GM18858 (cell line): ENCODE measurements around the gene KCNJ2.

Experiments used
- ATAC-seq: cut with Tn5 transposase; IDR thresholded peaks from one replicate; pipeline ENCODE4 v1.9.1; 2021; ENCODE audit not compliant: unreplicated experiment

KCNJ2 gene

DNA sequence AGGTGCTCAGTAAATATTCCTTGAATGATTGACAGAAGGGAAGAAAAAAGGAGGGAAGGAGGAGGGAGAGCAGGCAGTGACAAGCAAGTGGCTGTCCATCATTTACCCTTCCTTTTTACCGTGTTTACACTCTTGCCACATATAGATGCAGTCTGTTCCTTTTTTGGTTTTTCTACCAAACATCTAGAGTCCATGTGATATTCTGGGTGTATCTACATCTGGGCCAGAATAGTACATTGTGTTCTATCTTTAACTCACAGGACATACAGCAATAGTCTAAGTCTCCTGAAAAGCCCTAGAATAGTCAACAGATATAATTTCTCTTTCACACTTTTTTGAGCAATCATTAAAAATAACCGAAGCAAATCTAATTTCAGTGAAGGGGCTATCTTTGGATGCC lies 33.5 kb downstream of the KCNJ2 start:
- ATAC-seq, result no peak

- no peak for ATAC-seq
Observed at GRCh38 chr17:70204431-70204830, 35.1 kb downstream of the KCNJ2 start.

GRCh38 chr17:70205401-70205800 lies 36.1 kb downstream of the KCNJ2 start:
- ATAC-seq, result no peak

DNA sequence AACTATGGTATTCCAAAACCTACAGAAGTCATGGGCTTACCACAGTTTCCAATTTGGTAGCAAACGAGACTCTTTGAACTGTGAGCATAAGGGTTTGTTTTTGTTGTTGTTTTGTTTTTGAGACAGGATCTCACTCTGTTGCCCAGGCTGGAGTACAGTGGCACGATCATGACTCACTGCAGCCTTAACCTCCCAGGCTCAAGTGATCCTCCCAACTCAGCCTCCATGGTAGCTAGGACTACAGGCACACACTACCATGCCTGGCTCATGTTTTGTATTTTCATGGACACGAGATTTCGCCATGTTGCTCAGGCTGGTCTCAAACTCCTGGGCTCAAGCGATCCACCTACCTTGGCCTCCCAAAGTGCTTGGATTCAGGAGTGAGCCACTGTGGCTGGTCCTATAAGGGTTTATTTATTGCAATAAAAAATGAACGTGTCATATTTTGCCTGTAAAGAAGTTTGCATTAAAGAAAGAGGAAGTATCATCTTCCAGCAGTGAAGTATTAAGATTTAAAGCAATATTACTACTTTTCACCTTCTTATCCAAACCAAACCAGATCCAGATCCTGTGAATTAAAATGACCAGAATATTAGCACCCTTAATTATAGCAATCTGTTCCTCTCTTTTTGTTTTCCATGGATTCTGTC lies 37.2 kb downstream of the KCNJ2 start:
- ATAC-seq, result no peak

GRCh38 chr17:70207184-70207583 lies 37.9 kb downstream of the KCNJ2 start:
- ATAC-seq, result no peak

DNA sequence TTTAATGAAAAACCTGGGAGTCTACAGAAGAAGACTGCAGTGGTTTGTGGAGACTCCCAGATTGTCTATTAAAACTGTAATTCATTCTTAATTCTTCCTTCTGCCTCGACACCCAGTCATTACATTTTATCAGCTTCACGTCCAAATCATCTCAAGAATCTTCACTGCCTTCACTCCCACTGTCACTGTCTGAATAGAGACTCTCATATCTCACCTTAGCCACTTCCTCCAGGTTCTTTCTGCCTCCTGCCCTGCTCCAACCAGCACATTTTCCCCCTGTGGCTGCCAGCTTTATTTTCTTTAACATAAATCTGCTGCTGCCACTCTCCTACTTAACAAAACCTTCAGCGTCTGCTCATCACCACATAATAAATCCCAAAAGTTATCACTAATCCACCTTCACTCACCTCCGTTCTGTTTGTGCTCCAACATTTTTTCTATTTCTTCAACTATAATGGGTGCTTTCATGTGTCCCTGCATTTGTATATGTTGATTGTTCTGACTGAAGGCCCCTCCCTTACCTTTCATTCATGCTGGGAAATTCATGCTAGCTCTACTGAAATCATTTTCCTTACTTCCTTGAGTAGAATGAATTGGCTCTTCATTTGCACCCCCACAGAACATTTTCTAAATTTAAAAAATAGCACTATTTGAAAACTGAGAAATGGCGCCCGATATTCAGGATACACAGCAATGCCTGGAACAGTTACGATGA lies 38.9 kb downstream of the KCNJ2 start:
- no peak for ATAC-seq

GRCh38 chr17:70208825-70209555 lies 39.7 kb downstream of the KCNJ2 start:
- ATAC-seq, result no peak

DNA sequence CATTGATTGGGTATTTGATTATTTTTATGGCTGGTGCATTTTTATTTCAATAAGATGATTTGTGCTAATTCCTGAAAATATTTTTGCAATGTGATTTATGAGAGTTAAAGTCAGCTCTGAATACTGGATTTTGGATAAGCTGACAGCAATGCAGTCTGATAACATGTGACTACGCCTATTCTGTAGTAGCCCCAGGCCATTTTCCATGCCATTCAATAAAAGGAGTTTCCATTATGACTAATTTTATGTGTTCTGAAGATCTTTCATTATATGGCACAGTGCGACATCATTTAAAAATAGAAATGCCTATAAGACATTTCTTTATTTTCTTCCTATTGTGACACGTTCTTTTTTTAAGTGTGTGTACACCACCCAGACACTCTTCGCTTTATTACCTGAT lies 46.3 kb downstream of the KCNJ2 start:
- no peak for ATAC-seq

DNA sequence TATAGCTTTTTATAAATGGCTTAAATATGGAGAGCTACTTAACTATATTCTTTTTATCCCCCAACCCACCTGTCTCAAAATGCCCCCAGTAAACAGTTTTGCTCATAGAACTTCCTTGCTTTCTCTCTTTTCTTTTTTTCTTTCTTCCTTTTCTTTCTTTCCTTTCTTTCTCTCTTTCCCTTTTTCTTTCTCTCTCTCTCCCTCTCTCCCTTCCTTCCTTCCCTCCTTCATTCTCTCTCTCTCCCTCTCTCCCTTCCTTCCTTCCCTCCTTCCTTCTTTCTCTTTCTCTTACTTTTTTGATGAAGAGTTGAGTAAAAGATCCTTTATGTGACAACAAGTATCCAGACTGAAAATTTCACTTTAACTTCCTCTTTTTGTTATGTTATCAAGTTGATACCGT lies 48.2 kb downstream of the KCNJ2 start:
- no peak for ATAC-seq

DNA sequence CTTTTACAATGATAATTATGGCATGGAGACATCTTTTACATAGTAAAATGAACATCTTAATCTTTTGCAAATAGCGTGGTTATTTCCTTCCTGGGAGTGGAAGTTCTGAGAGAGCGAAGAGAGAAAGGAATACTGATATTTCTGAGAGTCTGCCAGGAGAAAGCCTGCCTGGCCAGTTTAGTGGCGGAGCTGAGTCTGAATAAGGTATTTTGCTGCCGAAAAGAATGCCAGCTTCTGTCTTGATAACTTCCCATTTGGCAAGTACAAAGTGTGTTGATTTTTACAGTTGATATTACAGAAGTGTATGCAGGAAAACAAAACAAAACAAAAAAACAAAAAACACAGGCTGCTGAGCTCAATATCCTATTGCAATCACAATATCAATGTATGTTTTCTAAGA lies 55.9 kb downstream of the KCNJ2 start:
- ATAC-seq, result no peak
